HepG2 (cell line): ENCODE data around the gene NBEA. TPM values are rescaled to one million over a fixed set of nuclear protein-coding genes. Genes with fewer than 3 reads are reported as not detected.

Experiments
- ATAC-seq: fragments of 200-7000 bp; cut with Tn5 transposase; 3 replicates; pipeline ENCODE4 v1.9.1; 2020; ENCODE audit warnings: mild to moderate bottlenecking, moderate library complexity
- BruUV-seq: library from RNA; stranded (reverse); fragments of 400-500 nt; replicated peaks from 2 replicates; lab custom pipeline; 2021; lab: Mats Ljungman, UMichigan
- CTCF ChIA-PET: fragments of 300-600 bp; formaldehyde crosslinking; extraction: SDS; loops from one replicate; lab custom pipeline; 2021; ENCODE audit warnings: low total read pairs, inconsistent platforms, low intra/inter-chr PET ratio; lab: Yijun Ruan, JAX
- POLR2A ChIA-PET: fragments of 350-600 bp; sonication (Branson Sonifier 250); formaldehyde crosslinking; loops from one replicate; lab custom pipeline; 2020; ENCODE audit warnings: antibody characterized with exemption, inconsistent platforms; lab: Yijun Ruan, JAX
- DNase-seq: peaks from one replicate; pipeline ENCODE4 v3.0.0-alpha.2; 2015; ENCODE audit warnings: low spot score
- FAIRE-seq: peaks from 3 replicates; lab custom pipeline; 2011; peaks lifted over from hg19 to GRCh38; lab: Jason Lieb, UNC
- H2AFZ ChIP-seq: one replicate; pipeline ENCODE4 v1.6.1; 2011; ENCODE audit warnings: low read length, inconsistent platforms
- H3K27ac ChIP-seq: fragments of 300-600 bp; 3 replicates; pipeline ENCODE4 v1.8.0; 2011; ENCODE audit warnings: mixed run types, mild to moderate bottlenecking, mixed read lengths, low read length, inconsistent platforms; ENCODE audit not compliant: insufficient read depth; ENCODE audit errors: extremely low read length
- H3K27me3 ChIP-seq, 2 experiments: fragments of 200-600 bp in 1 of 2; 2 replicates in 1 of 2; 3 replicates in 1 of 2; pipeline versions ENCODE4 v1.6.0 to v1.8.0; 2011; ENCODE audit warnings: low read length in 2 of 2, mild to moderate bottlenecking in 2 of 2, moderate library complexity in 2 of 2, inconsistent platforms in 1 of 2; ENCODE audit not compliant: insufficient read depth in 2 of 2, control insufficient read depth in 1 of 2
- H3K36me3 ChIP-seq, 2 experiments: fragments of 200-600 bp in 1 of 2; replicated peaks in 1 of 2; 2 replicates in 1 of 2; 3 replicates in 1 of 2; pipeline versions ENCODE4 v1.5.1 to v1.8.0; 2011; ENCODE audit warnings: low read length in 2 of 2, inconsistent platforms in 1 of 2; ENCODE audit not compliant: insufficient read depth in 2 of 2, control insufficient read depth in 1 of 2
- H3K4me1 ChIP-seq: 2 replicates; pipeline ENCODE4 v1.5.1; 2012; ENCODE audit warnings: low read length, inconsistent platforms; ENCODE audit not compliant: insufficient read depth
- H3K4me2 ChIP-seq: 2 replicates; pipeline ENCODE4 v1.6.0; 2011; ENCODE audit warnings: low read depth, low read length, inconsistent platforms
- H3K4me3 ChIP-seq, 3 experiments: fragments of 200-600 bp in 1 of 3; sonication (generic), shearing (Covaris generic) in 1 of 3; replicated peaks in 1 of 3; 2 replicates each; pipeline ENCODE4 v1.5.1; 2011 to 2016; ENCODE audit warnings: low read length in 3 of 3, inconsistent platforms in 2 of 3, low read depth in 2 of 3, mild to moderate bottlenecking in 2 of 3, control low read depth in 1 of 3, mixed read lengths in 1 of 3; ENCODE audit not compliant: insufficient read depth in 1 of 3
- H3K79me2 ChIP-seq: one replicate; pipeline ENCODE4 v1.6.1; 2011; ENCODE audit warnings: low read length, inconsistent platforms; ENCODE audit not compliant: insufficient read depth
- H3K9ac ChIP-seq: 2 replicates; pipeline ENCODE4 v1.6.0; 2011; ENCODE audit warnings: mild to moderate bottlenecking, low read depth, low read length, inconsistent platforms; ENCODE audit not compliant: insufficient read depth
- H3K9me3 ChIP-seq: 2 replicates; pipeline ENCODE4 v1.5.1; 2012; ENCODE audit warnings: mild to moderate bottlenecking, low read length
- H4K20me1 ChIP-seq: 2 replicates; pipeline ENCODE4 v1.6.0; 2011; ENCODE audit warnings: inconsistent platforms, mild to moderate bottlenecking, low read length, moderate library complexity; ENCODE audit not compliant: insufficient read depth
- CCDC6 ChIP-seq: sonication (generic); formaldehyde crosslinking; IDR thresholded peaks from 2 replicates; pipeline ENCODE4 v1.8.1; 2022; ENCODE audit warnings: mild to moderate bottlenecking, missing genetic modification reagents, moderate library complexity
- DPF2 ChIP-seq: sonication (generic); formaldehyde crosslinking; IDR thresholded peaks from 2 replicates; pipeline ENCODE4 v1.4.0; 2020; ENCODE audit warnings: mild to moderate bottlenecking, low read depth, missing genetic modification reagents, borderline replicate concordance
- KLF6 ChIP-seq: IDR thresholded peaks from 2 replicates; pipeline ENCODE4 v1.8.0; 2016; ENCODE audit warnings: missing biosample characterization, missing genetic modification reagents
- MAFF ChIP-seq: IDR thresholded peaks from 2 replicates; pipeline ENCODE4 v1.6.1; 2011; ENCODE audit warnings: low read depth, low read length, improper control_type of control experiment
- MAFK ChIP-seq, 2 experiments: IDR thresholded peaks in 1 of 2; conservative IDR thresholded peaks in 1 of 2; 2 replicates each; pipeline ENCODE4 v1.6.1; 2011; ENCODE audit warnings: improper control_type of control experiment in 2 of 2, low read length in 2 of 2
- ZFAT ChIP-seq: sonication (generic); formaldehyde crosslinking; conservative IDR thresholded peaks from 2 replicates; pipeline ENCODE4 v1.8.1; 2023; ENCODE audit warnings: missing genetic modification reagents, inconsistent platforms
- WGBS: methylation state at CpG from one replicate; pipeline ENCODE4 v1.1.6; 2017; ENCODE audit warnings: low lambda C conversion rate; 5-methylcytosine and 5-hydroxymethylcytosine counted together
- in situ Hi-C: cut with HindIII; loops from 2 replicates; pipeline ENCODE4 v1.10.0; 2017; ENCODE audit warnings: low pct_unique_long_range_greater_than_20kb; ENCODE audit not compliant: extremely low pct_ligation_motif_present
- intact Hi-C: fragments of 100-400 bp; cut with micrococcal nuclease; formaldehyde crosslinking; loops from one replicate; pipeline ENCODE4 v1.10.0; 2022; ENCODE audit not compliant: unreplicated experiment
- polyA plus RNA-seq, 8 experiments: library from polyadenylated mRNA; depleted of rRNA in 3 of 8; stranded (reverse) in 7 of 8; unstranded in 1 of 8; fragments of >200 nt; fragmentation: Illumina TruSeq in 4 of 8; extraction: Trizol in 4 of 8; gene quantifications; 2 replicates each; pipeline versions ENCODE4 v1.2.1 to v1.2.3, GENCODE V29; 2011 to 2016; ENCODE audit warnings: low read depth in 4 of 8, missing spikeins in 1 of 8, mixed read lengths in 1 of 8; ENCODE audit not compliant: insufficient read depth in 1 of 8
- total RNA-seq, 5 experiments: library from RNA; depleted of rRNA; stranded (reverse); fragments of >200 nt; fragmentation: Illumina TruSeq; extraction: Trizol; gene quantifications; 2 replicates each; pipeline ENCODE4 v1.2.3, GENCODE V29; 2016; ENCODE audit warnings: low read depth in 1 of 5
- TF ChIP-seq, protein P1 (sequence below): sonication (generic); formaldehyde crosslinking; IDR thresholded peaks from 2 replicates; pipeline ENCODE4 v1.5.0; 2020; ENCODE audit warnings: missing genetic modification reagents, mild to moderate bottlenecking, borderline replicate concordance

NBEA gene
- total and polyA plus RNA-seq, 2 of the 13 experiments (the other 11 are each of a cell fraction or from before 2014, with no cell fraction given): 2.7 to 2.8 TPM

DNA sequence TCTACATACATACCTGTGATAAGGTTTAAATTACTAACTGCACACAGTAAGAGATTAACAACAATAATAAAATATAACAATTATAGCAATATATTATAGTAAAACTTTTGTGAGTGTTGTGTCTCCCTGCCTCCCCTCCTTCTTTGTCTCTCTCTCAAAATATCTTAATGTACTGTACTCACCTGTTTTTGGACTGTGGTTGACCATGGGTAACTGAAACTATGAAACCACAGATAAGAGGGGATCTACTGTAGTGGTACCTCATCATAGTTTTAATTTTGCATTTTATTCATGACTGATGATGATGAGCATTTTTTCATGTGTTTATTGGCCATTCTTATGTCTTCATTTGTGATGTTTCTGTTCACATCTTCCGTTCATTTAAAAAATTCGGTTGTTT, 104.5 kb downstream of the NBEA start:
- no peaks in the 10 kb centered on the region for H3K79me2 ChIP-seq
- no peaks in the 10 kb centered on the region for H3K9me3 ChIP-seq
- H3K4me1 ChIP-seq: no peaks in the 10 kb centered on the region
- ATAC-seq (no peak), DNase-seq (no peak), FAIRE-seq (no peak)
- ChIA-PET CTCF (no interaction called here), POLR2A (no interaction called here)
- H4K20me1 ChIP-seq: no peaks in the 10 kb centered on the region
- no peak overlapping the region for H3K4me2 ChIP-seq
- no peak overlapping the region for H3K27ac ChIP-seq
- no peak overlapping the region for H3K4me3 ChIP-seq
- in situ Hi-C loops: no loop called here
- BruUV-seq: no TSS peak
- no peaks in the 10 kb centered on the region for H3K27me3 ChIP-seq
- 68% methylated on average over 2 of the region's 2 CpGs for WGBS
- no peaks in the 10 kb centered on the region for H3K36me3 ChIP-seq
- TF ChIP-seq CCDC6 (CRISPR knock-in tag) (no peak), KLF6 (CRISPR knock-in tag) (no peak), ZFAT (no peak)
- H3K9ac ChIP-seq: no peak overlapping the region
- no peak overlapping the region for H2AFZ ChIP-seq
- intact Hi-C loops: no loop called here

DNA sequence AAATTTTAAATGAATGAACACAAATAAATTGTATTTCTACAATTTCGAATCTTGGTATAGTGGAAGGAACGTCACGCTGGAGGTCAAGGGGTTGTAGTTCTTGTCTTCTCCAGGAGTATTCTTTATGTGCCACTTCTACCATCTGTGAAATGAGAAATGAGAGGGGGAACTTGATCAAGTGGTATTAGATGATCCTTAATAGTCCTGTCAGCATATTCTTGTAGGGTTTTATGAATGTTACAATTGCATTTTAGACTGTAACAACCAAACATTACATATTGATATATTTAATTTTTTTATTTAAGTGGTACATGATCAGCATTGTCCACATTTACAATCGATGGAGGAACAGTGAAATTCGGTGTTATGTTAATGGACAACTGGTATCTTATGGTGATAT, 113.6 kb downstream of the NBEA start:
- in situ Hi-C loops: no loop called here
- no peaks in the 10 kb centered on the region for H3K9me3 ChIP-seq
- POLR2A ChIA-PET: no interaction called here
- no TSS peak for BruUV-seq
- no peaks in the 10 kb centered on the region for H3K79me2 ChIP-seq
- intact Hi-C loops: no loop called here
- DNase-seq (no peak), ATAC-seq (no peak), FAIRE-seq (no peak)
- no peak overlapping the region for H2AFZ ChIP-seq
- no peak overlapping the region for H3K4me3 ChIP-seq
- no peak for TF ChIP-seq DPF2
- peak; percentile 56; the same call in 1 of the 2 replicates for TF ChIP-seq MAFF
- TF ChIP-seq, protein P1, sequence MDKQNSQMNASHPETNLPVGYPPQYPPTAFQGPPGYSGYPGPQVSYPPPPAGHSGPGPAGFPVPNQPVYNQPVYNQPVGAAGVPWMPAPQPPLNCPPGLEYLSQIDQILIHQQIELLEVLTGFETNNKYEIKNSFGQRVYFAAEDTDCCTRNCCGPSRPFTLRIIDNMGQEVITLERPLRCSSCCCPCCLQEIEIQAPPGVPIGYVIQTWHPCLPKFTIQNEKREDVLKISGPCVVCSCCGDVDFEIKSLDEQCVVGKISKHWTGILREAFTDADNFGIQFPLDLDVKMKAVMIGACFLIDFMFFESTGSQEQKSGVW (CRISPR knock-in tag): no peak
- peak; percentile 46 to 72; a peak in 2 of 4 replicates for TF ChIP-seq MAFK (conservative IDR thresholded peaks at IDR 0.05 in 1 of 2, IDR thresholded peaks at IDR 0.05 in 1 of 2; ENCODE audit: low read length in 2 of 2)
- WGBS: 64% methylated on average over 5 of the region's 5 CpGs
- no peak overlapping the region for H3K27ac ChIP-seq
- H3K4me1 ChIP-seq: no peaks in the 10 kb centered on the region
- H3K36me3 ChIP-seq: no peaks in the 10 kb centered on the region
- H3K27me3 ChIP-seq: no peaks in the 10 kb centered on the region; a peak in 1 of 5 replicates
- no peaks in the 10 kb centered on the region for H4K20me1 ChIP-seq
- CTCF ChIA-PET: no interaction called here
- no peak overlapping the region for H3K4me2 ChIP-seq
- no peak overlapping the region for H3K9ac ChIP-seq
